Upper lobe of left lung (tissue), 6 donors: ENCODE data around the gene IFT27. TPM values are rescaled to one million over a fixed set of nuclear protein-coding genes. Genes with fewer than 3 reads are reported as not detected.

ENCODE experiments used
- ATAC-seq, 2 donors: fragments of 200-7000 bp; cut with Tn5 transposase; one replicate each; pipeline ENCODE4 v1.9.1; 2022; ENCODE audit warnings: mild to moderate bottlenecking in 2 of 2, moderate library complexity in 2 of 2; ENCODE audit not compliant: low FRiP score in 2 of 2
- DNase-seq, 2 donors: peaks; one replicate each; pipeline ENCODE4 v3.0.0-alpha.2; 2019 to 2020
- H3K27ac ChIP-seq, 4 donors: fragments of 200-600 bp; sonication (generic); one replicate each; pipeline ENCODE4 v1.5.1; 2016 to 2019
- H3K27me3 ChIP-seq, 4 donors: fragments of 200-600 bp; sonication (generic); one replicate each; pipeline ENCODE4 v1.5.1; 2017 to 2019
- H3K36me3 ChIP-seq, 4 donors: fragments of 200-600 bp; sonication (generic); one replicate each; pipeline ENCODE4 v1.5.1; 2016 to 2019
- H3K4me1 ChIP-seq, 4 donors: fragments of 200-600 bp; sonication (generic); one replicate each; pipeline ENCODE4 v1.5.1; 2018 to 2019
- H3K4me3 ChIP-seq, 4 donors: fragments of 200-600 bp; sonication (generic); one replicate each; pipeline ENCODE4 v1.5.1; 2017 to 2019; ENCODE audit warnings: mild to moderate bottlenecking in 2 of 4, moderate library complexity in 1 of 4
- H3K9me3 ChIP-seq, 4 donors: fragments of 200-600 bp; sonication (generic); one replicate each; pipeline ENCODE4 v1.5.1; 2018 to 2019
- EP300 ChIP-seq, 4 donors: sonication (generic); formaldehyde crosslinking; IDR thresholded peaks; one replicate each; pipeline ENCODE4 v1.5.1; 2017; ENCODE audit warnings: antibody characterized with exemption in 4 of 4, control low read depth in 2 of 4
- POLR2A ChIP-seq, 4 donors: fragments of 450-650 bp; IDR thresholded peaks; one replicate each; pipeline ENCODE4 v1.5.1; 2016 to 2017; ENCODE audit warnings: antibody characterized with exemption in 4 of 4, mild to moderate bottlenecking in 2 of 4
- POLR2AphosphoS5 ChIP-seq, 2 donors: sonication (generic); formaldehyde crosslinking; IDR thresholded peaks; one replicate each; pipeline ENCODE4 v1.5.1; 2017; ENCODE audit warnings: antibody characterized with exemption in 2 of 2
- WGBS, 2 donors: methylation state at CpG; one replicate each; pipeline ENCODE4 v1.1.5; 2017 to 2018; 5-methylcytosine and 5-hydroxymethylcytosine counted together
- total RNA-seq, 6 donors: library from RNA; depleted of rRNA in 4 of 6; stranded (reverse); fragments of >200 nt in 4 of 6; gene quantifications; one replicate each; pipeline versions ENCODE4 v1.1.0 to v1.2.1, GENCODE V29; 2016 to 2021
- TF ChIP-seq, protein P1 (sequence below), 6 experiments: fragments of 450-650 bp in 4 of 6; fragments of 200-600 bp in 2 of 6; sonication (generic) in 2 of 6; IDR thresholded peaks; one replicate each; pipeline ENCODE4 v1.5.1; 2016 to 2019; ENCODE audit warnings: antibody characterized with exemption in 6 of 6
- donor health status: DM: no; HTN: no; CAD: no; lungs with moderate emphysema.
- donor health status: DM: no; HTN: yes; CAD: no; lungs with severe emphysema.

The IFT27 gene
- total RNA-seq, 6 donors from 2014 or later = 12.6 to 43.0 (median 27.4) TPM

DNA sequence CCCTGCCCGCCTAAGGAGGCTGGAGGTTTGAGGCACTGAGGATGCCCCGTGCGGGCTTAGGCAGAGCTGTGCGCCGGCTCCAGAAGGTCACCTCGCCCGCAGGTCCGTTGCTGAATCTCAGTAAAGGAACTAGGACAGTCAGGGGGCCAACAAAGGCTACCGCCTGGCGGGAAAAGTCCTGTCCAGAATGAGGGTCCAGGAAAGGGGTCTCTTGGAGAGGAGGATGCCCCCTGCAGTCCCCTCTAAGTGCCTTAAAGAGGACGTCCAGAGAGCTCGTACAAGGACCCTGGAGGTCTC lies 40.4 kb upstream of the IFT27 start:
- Histone ChIP-seq H3K4me1 (peaks cover 10 to 17% (median 13%) of the 10 kb centered on the region in 4 donors), H3K4me3 (peak overlapping the region in 2 of 4 donors; percentile 10 to 28), H3K27ac (no peak overlapping the region), H3K27me3 (peaks cover 0 to 46% (median 17%) of the 10 kb centered on the region in 4 donors), H3K9me3 (no peaks in the 10 kb centered on the region), H3K36me3 (no peaks in the 10 kb centered on the region)
- DNase-seq (no peak), ATAC-seq (peak in 1 of 2 donors; percentile 28)
- WGBS, 2 donors = 0 to 5% methylated on average over 4 to 11 of the region's 12 CpGs
- TF ChIP-seq, protein P1, sequence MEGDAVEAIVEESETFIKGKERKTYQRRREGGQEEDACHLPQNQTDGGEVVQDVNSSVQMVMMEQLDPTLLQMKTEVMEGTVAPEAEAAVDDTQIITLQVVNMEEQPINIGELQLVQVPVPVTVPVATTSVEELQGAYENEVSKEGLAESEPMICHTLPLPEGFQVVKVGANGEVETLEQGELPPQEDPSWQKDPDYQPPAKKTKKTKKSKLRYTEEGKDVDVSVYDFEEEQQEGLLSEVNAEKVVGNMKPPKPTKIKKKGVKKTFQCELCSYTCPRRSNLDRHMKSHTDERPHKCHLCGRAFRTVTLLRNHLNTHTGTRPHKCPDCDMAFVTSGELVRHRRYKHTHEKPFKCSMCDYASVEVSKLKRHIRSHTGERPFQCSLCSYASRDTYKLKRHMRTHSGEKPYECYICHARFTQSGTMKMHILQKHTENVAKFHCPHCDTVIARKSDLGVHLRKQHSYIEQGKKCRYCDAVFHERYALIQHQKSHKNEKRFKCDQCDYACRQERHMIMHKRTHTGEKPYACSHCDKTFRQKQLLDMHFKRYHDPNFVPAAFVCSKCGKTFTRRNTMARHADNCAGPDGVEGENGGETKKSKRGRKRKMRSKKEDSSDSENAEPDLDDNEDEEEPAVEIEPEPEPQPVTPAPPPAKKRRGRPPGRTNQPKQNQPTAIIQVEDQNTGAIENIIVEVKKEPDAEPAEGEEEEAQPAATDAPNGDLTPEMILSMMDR (IDR thresholded peaks at IDR 0.05) = no peak
- no peak for TF ChIP-seq POLR2A (IDR thresholded peaks at IDR 0.05)

DNA sequence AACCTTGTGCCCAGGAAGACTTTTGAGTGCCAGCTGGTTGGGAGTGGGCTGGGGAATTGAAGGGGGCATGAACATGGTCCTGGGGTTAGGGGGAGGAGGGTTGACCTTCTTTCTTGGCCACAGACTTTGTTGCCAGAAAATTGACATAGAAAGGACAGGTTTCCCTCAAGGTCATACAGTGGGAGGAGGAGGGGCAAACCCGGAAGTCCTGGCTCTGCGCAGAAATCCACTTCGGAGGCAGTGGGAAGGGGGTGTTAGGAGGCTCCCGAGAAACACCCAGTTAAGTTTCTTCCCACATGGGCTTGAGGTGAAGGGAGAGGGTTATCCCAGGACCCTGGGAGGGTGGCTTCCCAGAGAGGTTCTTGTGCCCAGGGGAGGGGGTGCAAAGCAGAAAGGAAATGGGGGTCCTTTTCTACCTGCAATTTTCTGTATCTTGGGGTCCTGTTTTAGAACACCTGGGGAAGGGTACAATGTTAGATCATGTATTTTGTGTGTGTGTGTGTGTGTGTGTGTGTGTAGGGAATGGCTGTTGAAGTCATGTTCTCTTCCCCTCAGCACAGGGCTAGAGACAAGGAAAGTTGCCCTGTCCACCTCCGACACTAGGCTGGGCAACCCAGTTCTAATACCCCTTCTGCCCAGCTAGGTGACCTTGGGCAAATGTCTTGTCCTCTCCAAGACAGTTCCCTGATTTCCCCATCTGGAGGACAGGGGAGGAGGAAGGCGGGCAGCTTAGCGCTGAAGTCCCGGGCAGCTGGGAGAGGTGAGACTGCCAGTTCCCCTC lies 39.8 kb upstream of the IFT27 start:
- TF ChIP-seq POLR2A (IDR thresholded peaks at IDR 0.05) = no peak
- TF ChIP-seq, protein P1 (IDR thresholded peaks at IDR 0.05) = no peak
- no peak for TF ChIP-seq EP300 (IDR thresholded peaks at IDR 0.05)
- no peak for TF ChIP-seq POLR2AphosphoS5 (IDR thresholded peaks at IDR 0.05)
- ATAC-seq (no peak), DNase-seq (no peak)
- WGBS, 2 donors = 28 to 46% methylated on average over 5 to 8 of the region's 8 CpGs
- Histone ChIP-seq H3K36me3 (no peaks in the 10 kb centered on the region), H3K27ac (no peak overlapping the region), H3K9me3 (no peaks in the 10 kb centered on the region), H3K27me3 (peaks cover 0 to 46% (median 17%) of the 10 kb centered on the region in 4 donors), H3K4me1 (peaks cover 10 to 17% (median 13%) of the 10 kb centered on the region in 4 donors), H3K4me3 (no peak overlapping the region)

DNA sequence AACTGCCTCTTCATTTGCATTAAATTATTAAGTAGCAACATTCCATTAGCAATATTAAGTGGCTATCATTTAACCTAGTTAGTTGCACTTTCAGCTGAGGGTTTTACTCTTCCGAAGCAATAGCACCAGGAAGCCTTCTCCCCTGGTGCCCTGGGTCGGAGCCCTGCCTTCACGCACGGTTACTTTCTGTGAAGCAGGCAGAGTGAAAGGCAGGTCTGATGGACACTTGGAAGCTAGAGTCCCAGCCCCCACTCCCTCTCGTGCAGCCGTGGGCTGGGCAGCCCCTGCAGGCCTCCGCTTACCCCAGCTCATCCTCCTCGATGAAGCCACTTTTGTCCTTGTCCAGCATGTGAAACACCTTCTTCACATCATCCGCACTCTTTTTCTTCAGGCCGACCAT lies 38.9 kb upstream of the IFT27 start:
- Histone ChIP-seq H3K4me3 (no peak overlapping the region), H3K4me1 (peaks cover 10 to 17% (median 13%) of the 10 kb centered on the region in 4 donors), H3K9me3 (no peaks in the 10 kb centered on the region), H3K36me3 (no peaks in the 10 kb centered on the region), H3K27me3 (peaks cover 0 to 46% (median 17%) of the 10 kb centered on the region in 4 donors), H3K27ac (no peak overlapping the region)
- no peak for TF ChIP-seq EP300 (IDR thresholded peaks at IDR 0.05)
- TF ChIP-seq POLR2AphosphoS5 (IDR thresholded peaks at IDR 0.05) = no peak
- no peak for TF ChIP-seq POLR2A (IDR thresholded peaks at IDR 0.05)
- TF ChIP-seq, protein P1 (IDR thresholded peaks at IDR 0.05) = no peak
- ATAC-seq (no peak), DNase-seq (no peak)
- WGBS, 2 donors = 68 to 72% methylated on average over 10 of the region's 10 CpGs

DNA sequence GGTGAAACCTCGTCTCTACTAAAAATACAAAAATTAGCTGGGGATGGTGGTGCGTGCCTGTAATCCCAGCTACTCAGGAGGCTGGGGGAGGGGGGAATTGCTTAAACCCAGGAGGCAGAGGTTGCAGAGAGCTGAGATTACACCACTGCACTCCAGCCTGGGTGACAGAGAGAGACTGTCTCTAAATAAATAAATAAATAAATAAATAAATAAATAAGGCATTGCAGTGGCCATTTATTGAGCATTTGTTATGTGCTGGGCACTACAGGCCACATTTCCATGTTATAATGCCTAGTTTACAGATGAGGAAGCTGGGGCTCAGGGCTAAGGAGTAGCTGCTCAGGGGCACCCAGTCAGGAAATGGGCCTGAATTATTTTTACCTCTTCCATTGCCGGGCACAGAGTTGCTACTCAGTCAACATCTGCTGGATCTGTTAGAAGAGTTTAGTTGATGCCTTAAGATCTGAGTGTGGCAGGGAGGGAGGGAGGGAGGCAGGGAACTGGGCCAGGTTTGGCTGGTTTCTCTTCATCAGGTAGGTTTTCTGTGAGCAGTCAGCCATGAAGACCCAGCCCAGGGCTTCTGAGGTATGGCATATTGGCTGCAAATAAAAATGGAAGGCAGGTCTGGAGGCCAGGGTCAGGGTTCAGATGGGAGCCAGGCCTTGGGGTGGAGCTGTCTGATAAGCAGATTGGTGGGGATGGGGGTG lies 35.3 kb upstream of the IFT27 start:
- ATAC-seq = no peak
- Histone ChIP-seq H3K27ac (no peak overlapping the region), H3K36me3 (no peaks in the 10 kb centered on the region), H3K4me1 (peaks cover 0 to 4% (median 3%) of the 10 kb centered on the region in 4 donors), H3K9me3 (no peaks in the 10 kb centered on the region), H3K27me3 (peaks cover 0 to 11% (median under 1%) of the 10 kb centered on the region in 4 donors), H3K4me3 (no peak overlapping the region)
- no peak for TF ChIP-seq POLR2AphosphoS5 (IDR thresholded peaks at IDR 0.05)
- TF ChIP-seq, protein P1 (IDR thresholded peaks at IDR 0.05) = no peak
- TF ChIP-seq EP300 (IDR thresholded peaks at IDR 0.05) = no peak
- TF ChIP-seq POLR2A (IDR thresholded peaks at IDR 0.05) = no peak
- 79 to 85% methylated on average over 3 of the region's 3 CpGs for WGBS, 2 donors
- no peak for DNase-seq
